Activated naive CD8-positive, alpha-beta T cell treated with anti-CD3 and anti-CD28 coated beads for 36 hours (primary cell): ENCODE results near the gene HCRTR1. TPM values are rescaled to one million over a fixed set of nuclear protein-coding genes. Genes with fewer than 3 reads are reported as not detected.
A peak's percentile ranks its signal among the peaks of the same experiment; 100 is the strongest.

Source experiments
- DNase-seq: peaks from one replicate; pipeline ENCODE4 v3.0.0; 2021
- H3K27ac Mint-ChIP-seq: one replicate; pipeline ENCODE4 v1.8.0; 2022; ENCODE audit warnings: mild to moderate bottlenecking, moderate library complexity, mixed read lengths
- H3K27me3 Mint-ChIP-seq: one replicate; pipeline ENCODE4 v1.8.0; 2022; ENCODE audit warnings: mild to moderate bottlenecking, mixed read lengths
- H3K36me3 Mint-ChIP-seq: one replicate; pipeline ENCODE4 v1.8.0; 2021; ENCODE audit warnings: mild to moderate bottlenecking, mixed read lengths
- H3K4me1 Mint-ChIP-seq: one replicate; pipeline ENCODE4 v1.8.0; 2021; ENCODE audit warnings: mixed read lengths
- H3K4me3 Mint-ChIP-seq: one replicate; pipeline ENCODE4 v1.8.0; 2022; ENCODE audit warnings: mild to moderate bottlenecking, moderate library complexity, mixed read lengths
- H3K9me3 Mint-ChIP-seq: one replicate; pipeline ENCODE4 v1.8.0; 2022; ENCODE audit warnings: mixed read lengths
- total RNA-seq, 2 experiments: library from RNA; stranded (reverse); gene quantifications; one replicate each; pipeline ENCODE4 v1.2.3, GENCODE V29; 2021

Gene HCRTR1
- total RNA-seq, 2 experiments from 2014 or later: not detected

- Mint-ChIP-seq H3K9me3 (no peaks in the 10 kb centered on the region), H3K36me3 (peaks cover 4% of the 10 kb centered on the region), H3K4me1 (peaks cover 3% of the 10 kb centered on the region), H3K27ac (no peak overlapping the region), H3K4me3 (no peak overlapping the region), H3K27me3 (no peaks in the 10 kb centered on the region)
- no peak for DNase-seq
Observed at GRCh38 chr1:31625561-31626222, 8.2 kb downstream of the HCRTR1 start.

GRCh38 chr1:31626223-31627207 is 9.0 kb downstream of the HCRTR1 start:
- H3K27ac Mint-ChIP-seq: peak overlapping the region; percentile 38
- H3K9me3 Mint-ChIP-seq: no peaks in the 10 kb centered on the region
- H3K27me3 Mint-ChIP-seq: no peaks in the 10 kb centered on the region

GRCh38 chr1:31627301-31627929 is 9.9 kb downstream of the HCRTR1 start:
- H3K27ac Mint-ChIP-seq: peak overlapping the region; percentile 38
- no peaks in the 10 kb centered on the region for H3K9me3 Mint-ChIP-seq
- peaks cover 5% of the 10 kb centered on the region for H3K36me3 Mint-ChIP-seq
- no peak for DNase-seq
- H3K4me3 Mint-ChIP-seq: no peak overlapping the region
- peaks cover 3% of the 10 kb centered on the region for H3K4me1 Mint-ChIP-seq
- H3K27me3 Mint-ChIP-seq: no peaks in the 10 kb centered on the region

More at GRCh38 chr1:31626223-31627207, 9.0 kb downstream of the HCRTR1 start:
- peaks cover 3% of the 10 kb centered on the region for H3K4me1 Mint-ChIP-seq
- H3K36me3 Mint-ChIP-seq: peaks cover 4% of the 10 kb centered on the region
- H3K4me3 Mint-ChIP-seq: no peak overlapping the region
- DNase-seq: no peak

- Mint-ChIP-seq H3K4me3 (no peak overlapping the region), H3K27me3 (no peaks in the 10 kb centered on the region)
Observed at GRCh38 chr1:31627930-31628559, 10.6 kb downstream of the HCRTR1 start.

GRCh38 chr1:31628931-31629556 is 11.6 kb downstream of the HCRTR1 start:
- no peak for DNase-seq
- Mint-ChIP-seq H3K36me3 (peaks cover 5% of the 10 kb centered on the region), H3K27ac (no peak overlapping the region), H3K4me3 (no peak overlapping the region), H3K9me3 (no peaks in the 10 kb centered on the region), H3K4me1 (peaks cover 3% of the 10 kb centered on the region), H3K27me3 (no peaks in the 10 kb centered on the region)

More at GRCh38 chr1:31627930-31628559, 10.6 kb downstream of the HCRTR1 start:
- peaks cover 3% of the 10 kb centered on the region for H3K4me1 Mint-ChIP-seq
- no peaks in the 10 kb centered on the region for H3K9me3 Mint-ChIP-seq
- DNase-seq: no peak
- peaks cover 5% of the 10 kb centered on the region for H3K36me3 Mint-ChIP-seq
- H3K27ac Mint-ChIP-seq: no peak overlapping the region

GRCh38 chr1:31632649-31633048 is 15.2 kb downstream of the HCRTR1 start:
- no peaks in the 10 kb centered on the region for H3K9me3 Mint-ChIP-seq
- no peak overlapping the region for H3K4me3 Mint-ChIP-seq
- peaks cover 2% of the 10 kb centered on the region for H3K36me3 Mint-ChIP-seq
- no peak overlapping the region for H3K27ac Mint-ChIP-seq
- peaks cover 8% of the 10 kb centered on the region for H3K4me1 Mint-ChIP-seq
- DNase-seq: no peak
- H3K27me3 Mint-ChIP-seq: no peaks in the 10 kb centered on the region

- Mint-ChIP-seq H3K27me3 (no peaks in the 10 kb centered on the region), H3K27ac (no peak overlapping the region), H3K9me3 (no peaks in the 10 kb centered on the region), H3K4me3 (no peak overlapping the region), H3K36me3 (peaks cover 2% of the 10 kb centered on the region), H3K4me1 (peaks cover 12% of the 10 kb centered on the region)
- peak; percentile 29 for DNase-seq
Observed at GRCh38 chr1:31633117-31633516, 15.6 kb downstream of the HCRTR1 start.

- Mint-ChIP-seq H3K27me3 (no peaks in the 10 kb centered on the region), H3K4me3 (no peak overlapping the region), H3K9me3 (no peaks in the 10 kb centered on the region), H3K36me3 (peaks cover 1% of the 10 kb centered on the region), H3K27ac (no peak overlapping the region), H3K4me1 (peaks cover 20% of the 10 kb centered on the region)
- no peak for DNase-seq
Observed at GRCh38 chr1:31637915-31638673, 20.6 kb downstream of the HCRTR1 start.

- Mint-ChIP-seq H3K27me3 (no peaks in the 10 kb centered on the region), H3K27ac (no peak overlapping the region), H3K4me3 (no peak overlapping the region), H3K4me1 (peaks cover 27% of the 10 kb centered on the region), H3K9me3 (no peaks in the 10 kb centered on the region), H3K36me3 (peaks cover 5% of the 10 kb centered on the region)
- DNase-seq: no peak
Observed at GRCh38 chr1:31639543-31639942, 22.1 kb downstream of the HCRTR1 start.

- H3K36me3 Mint-ChIP-seq: peaks cover 5% of the 10 kb centered on the region
- H3K4me3 Mint-ChIP-seq: no peak overlapping the region
- no peak for DNase-seq
- H3K4me1 Mint-ChIP-seq: peaks cover 27% of the 10 kb centered on the region
- no peaks in the 10 kb centered on the region for H3K9me3 Mint-ChIP-seq
- no peaks in the 10 kb centered on the region for H3K27me3 Mint-ChIP-seq
- no peak overlapping the region for H3K27ac Mint-ChIP-seq
Observed at GRCh38 chr1:31640179-31640578, 22.7 kb downstream of the HCRTR1 start.

GRCh38 chr1:31640964-31641363 is 23.5 kb downstream of the HCRTR1 start:
- DNase-seq: no peak
- H3K4me1 Mint-ChIP-seq: peaks cover 28% of the 10 kb centered on the region
- H3K9me3 Mint-ChIP-seq: no peaks in the 10 kb centered on the region
- H3K27me3 Mint-ChIP-seq: no peaks in the 10 kb centered on the region
- peaks cover 5% of the 10 kb centered on the region for H3K36me3 Mint-ChIP-seq
- H3K4me3 Mint-ChIP-seq: no peak overlapping the region
- H3K27ac Mint-ChIP-seq: no peak overlapping the region

GRCh38 chr1:31642366-31642765 is 24.9 kb downstream of the HCRTR1 start:
- Mint-ChIP-seq H3K27ac (no peak overlapping the region), H3K4me3 (no peak overlapping the region), H3K9me3 (no peaks in the 10 kb centered on the region), H3K27me3 (no peaks in the 10 kb centered on the region), H3K4me1 (peaks cover 27% of the 10 kb centered on the region), H3K36me3 (peaks cover 7% of the 10 kb centered on the region)
- DNase-seq: no peak

GRCh38 chr1:31642897-31643296 is 25.4 kb downstream of the HCRTR1 start:
- H3K27ac Mint-ChIP-seq: no peak overlapping the region
- H3K9me3 Mint-ChIP-seq: no peaks in the 10 kb centered on the region
- H3K4me3 Mint-ChIP-seq: no peak overlapping the region

More at GRCh38 chr1:31642897-31643296, 25.4 kb downstream of the HCRTR1 start:
- peaks cover 7% of the 10 kb centered on the region for H3K36me3 Mint-ChIP-seq
- no peaks in the 10 kb centered on the region for H3K27me3 Mint-ChIP-seq
- DNase-seq: no peak
- peaks cover 26% of the 10 kb centered on the region for H3K4me1 Mint-ChIP-seq
